Endodermal cell (in vitro differentiated cells): ENCODE data around the gene DRP2. TPM values are rescaled to one million over a fixed set of nuclear protein-coding genes. Genes with fewer than 3 reads are reported as not detected.
A peak's percentile ranks its signal among the peaks of the same experiment; 100 is the strongest.

Source experiments
- DNase-seq: peaks from one replicate; pipeline ENCODE4 v3.0.0-alpha.2; 2017
- H3K27ac ChIP-seq: 2 replicates; pipeline ENCODE4 v1.5.1; 2013; ENCODE audit warnings: mild to moderate bottlenecking, low read depth, low read length, moderate library complexity
- H3K27me3 ChIP-seq: 2 replicates; pipeline ENCODE4 v1.6.1; 2013; ENCODE audit warnings: mild to moderate bottlenecking, low read length, moderate library complexity; ENCODE audit not compliant: insufficient read depth, control insufficient read depth, poor library complexity, severe bottlenecking
- H3K36me3 ChIP-seq: 2 replicates; pipeline ENCODE4 v1.7.0; 2013; ENCODE audit warnings: mild to moderate bottlenecking, low read length, moderate library complexity; ENCODE audit not compliant: control insufficient read depth, insufficient read depth
- H3K4me1 ChIP-seq: one replicate; pipeline ENCODE4 v1.7.0; 2013; ENCODE audit warnings: low read length; ENCODE audit not compliant: control insufficient read depth, insufficient read depth
- H3K4me3 ChIP-seq: 2 replicates; pipeline ENCODE4 v1.5.1; 2013; ENCODE audit warnings: mild to moderate bottlenecking, low read length, moderate library complexity
- H3K9ac ChIP-seq: 2 replicates; pipeline ENCODE4 v1.6.1; 2013; ENCODE audit warnings: mild to moderate bottlenecking, low read length, moderate library complexity; ENCODE audit not compliant: poor library complexity, severe bottlenecking; ENCODE audit errors: extremely low read depth
- H3K9me3 ChIP-seq: 2 replicates; pipeline ENCODE4 v1.6.1; 2013; ENCODE audit warnings: mild to moderate bottlenecking, low read length, moderate library complexity; ENCODE audit not compliant: control insufficient read depth
- H3K27ac Mint-ChIP-seq: 2 replicates; pipeline ENCODE4 v1.8.0; 2020; ENCODE audit warnings: mixed read lengths
- H3K27me3 Mint-ChIP-seq: 2 replicates; pipeline ENCODE4 v1.8.0; 2021; ENCODE audit warnings: mild to moderate bottlenecking, mixed read lengths; ENCODE audit not compliant: insufficient read depth
- H3K36me3 Mint-ChIP-seq: 2 replicates; pipeline ENCODE4 v1.8.0; 2020; ENCODE audit warnings: low read depth, mixed read lengths
- H3K4me1 Mint-ChIP-seq: 2 replicates; pipeline ENCODE4 v1.8.0; 2020; ENCODE audit warnings: mixed read lengths
- H3K4me3 Mint-ChIP-seq: 2 replicates; pipeline ENCODE4 v1.8.0; 2020; ENCODE audit warnings: mild to moderate bottlenecking, moderate library complexity, mixed read lengths
- H3K9me3 Mint-ChIP-seq: 2 replicates; pipeline ENCODE4 v1.8.0; 2020; ENCODE audit warnings: mild to moderate bottlenecking, mixed read lengths
- CTCF ChIP-seq: fragments of 200-600 bp; sonication (generic); conservative IDR thresholded peaks from 2 replicates; pipeline ENCODE4 v1.5.0; 2021; ENCODE audit warnings: antibody characterized with exemption, mild to moderate bottlenecking
- WGBS, 2 experiments: methylation state at CpG; one replicate each; pipeline versions ENCODE4 v1.1.5 to v1.1.7; 2013; ENCODE audit warnings: missing lambda C conversion rate in 2 of 2, mixed read lengths in 1 of 2; ENCODE audit not compliant: insufficient coverage in 1 of 2, insufficient read length in 1 of 2; 5-methylcytosine and 5-hydroxymethylcytosine counted together
- total RNA-seq, 2 donors: library from RNA; stranded (reverse); fragmentation: NEBNext Ultra II Directional in 1 of 2; extraction: Animal tissue kit (Norgen Biotek cat#: 25700) in 1 of 2; gene quantifications; 2 replicates in 1 of 2; 3 replicates in 1 of 2; pipeline ENCODE4 v1.2.1, GENCODE V29; 2021

Gene DRP2
- total RNA-seq, 2 donors from 2014 or later = 0.15 to 0.91 TPM

GRCh38 chrX:101191217-101191750, 28.3 kb upstream of the DRP2 start:
- Mint-ChIP-seq H3K27ac (no peak overlapping the region), H3K4me3 (peak overlapping the region; percentile 33), H3K9me3 (peaks cover 72% of the 10 kb centered on the region)

GRCh38 chrX:101195442-101196173, 24.0 kb upstream of the DRP2 start:
- Histone ChIP-seq H3K4me1 (no peaks in the 10 kb centered on the region), H3K27ac (no peak overlapping the region), H3K36me3 (no peaks in the 10 kb centered on the region), H3K4me3 (no peak overlapping the region), H3K9me3 (no peaks in the 10 kb centered on the region), H3K27me3 (no peaks in the 10 kb centered on the region), H3K9ac (no peak overlapping the region)
- WGBS, 2 experiments = 75 to 100% methylated on average over 1 to 3 of the region's 3 CpGs
- Mint-ChIP-seq H3K9me3 (peaks cover 45% of the 10 kb centered on the region), H3K36me3 (no peaks in the 10 kb centered on the region), H3K4me1 (no peaks in the 10 kb centered on the region), H3K27me3 (peaks cover 1% of the 10 kb centered on the region), H3K4me3 (no peak overlapping the region), H3K27ac (no peak overlapping the region)
- DNase-seq = no peak
- no peak for TF ChIP-seq CTCF

More at GRCh38 chrX:101191217-101191750, 28.3 kb upstream of the DRP2 start:
- H3K4me1 ChIP-seq = no peaks in the 10 kb centered on the region
- Mint-ChIP-seq H3K4me1 (no peaks in the 10 kb centered on the region), H3K27me3 (peaks cover 5% of the 10 kb centered on the region), H3K36me3 (no peaks in the 10 kb centered on the region)
- WGBS, 2 experiments = 15% methylated on average over 42 of the region's 50 CpGs; no CpG with 5 or more reads in 1 of the 2 experiments
- no peak overlapping the region for H3K9ac ChIP-seq
- no peak overlapping the region for H3K4me3 ChIP-seq
- no peaks in the 10 kb centered on the region for H3K36me3 ChIP-seq
- H3K27ac ChIP-seq = no peak overlapping the region
- H3K9me3 ChIP-seq = no peaks in the 10 kb centered on the region
- no peak for TF ChIP-seq CTCF
- peak; percentile 81 for DNase-seq
- H3K27me3 ChIP-seq = no peaks in the 10 kb centered on the region

GRCh38 chrX:101203761-101204351, 15.7 kb upstream of the DRP2 start:
- Mint-ChIP-seq H3K4me1 (no peaks in the 10 kb centered on the region), H3K27me3 (no peaks in the 10 kb centered on the region), H3K4me3 (no peak overlapping the region), H3K27ac (no peak overlapping the region), H3K9me3 (peaks cover 45% of the 10 kb centered on the region), H3K36me3 (no peaks in the 10 kb centered on the region)
- TF ChIP-seq CTCF = no peak
- 60% methylated on average over 1 of the region's 2 CpGs; no CpG with 5 or more reads in 1 of the 2 experiments for WGBS, 2 experiments
- Histone ChIP-seq H3K27ac (no peak overlapping the region), H3K36me3 (no peaks in the 10 kb centered on the region), H3K9me3 (no peaks in the 10 kb centered on the region), H3K27me3 (no peaks in the 10 kb centered on the region), H3K4me3 (no peak overlapping the region), H3K4me1 (no peaks in the 10 kb centered on the region), H3K9ac (no peak overlapping the region)
- no peak for DNase-seq
